CD8-positive, alpha-beta memory T cell (primary cell): ENCODE data around the gene SGSM1. TPM values are rescaled to one million over a fixed set of nuclear protein-coding genes. Genes with fewer than 3 reads are reported as not detected.

ENCODE experiments used
- CTCF ChIA-PET: fragments of 350-600 bp; sonication (Branson Sonifier 250); formaldehyde crosslinking; loops from one replicate; lab custom pipeline; 2021; ENCODE audit warnings: antibody characterized with exemption; lab: Charles Lee
- POLR2A ChIA-PET: fragments of 350-600 bp; sonication (Branson Sonifier 250); formaldehyde crosslinking; loops from one replicate; lab custom pipeline; 2021; ENCODE audit warnings: antibody characterized with exemption; lab: Charles Lee
- DNase-seq, 5 donors: peaks; one replicate each; pipeline versions ENCODE4 v3.0.0 to v3.0.0-alpha.2; 2020 to 2022; ENCODE audit warnings: mixed read lengths in 1 of 5
- H3K27ac ChIP-seq: one replicate; pipeline ENCODE4 v1.7.0; 2013; ENCODE audit warnings: low read depth, mild to moderate bottlenecking, low read length, moderate library complexity
- H3K27me3 ChIP-seq: 2 replicates; pipeline ENCODE4 v1.7.0; 2013; ENCODE audit warnings: low read length, mild to moderate bottlenecking; ENCODE audit not compliant: insufficient read depth, poor library complexity, severe bottlenecking
- H3K36me3 ChIP-seq: 2 replicates; pipeline ENCODE4 v1.7.0; 2013; ENCODE audit warnings: mild to moderate bottlenecking, low read length, moderate library complexity; ENCODE audit not compliant: insufficient read depth
- H3K4me1 ChIP-seq: 2 replicates; pipeline ENCODE4 v1.7.0; 2013; ENCODE audit warnings: mild to moderate bottlenecking, low read length, moderate library complexity; ENCODE audit not compliant: insufficient read depth
- H3K4me3 ChIP-seq: 2 replicates; pipeline ENCODE4 v1.7.0; 2013; ENCODE audit warnings: mild to moderate bottlenecking, low read length
- H3K9me3 ChIP-seq: 2 replicates; pipeline ENCODE4 v1.7.0; 2013; ENCODE audit warnings: mild to moderate bottlenecking, low read length
- H3K27ac Mint-ChIP-seq, 8 donors: one replicate each; pipeline ENCODE4 v1.8.0; 2020 to 2021; ENCODE audit warnings: mixed read lengths in 8 of 8, mild to moderate bottlenecking in 6 of 8, inconsistent platforms in 3 of 8, moderate library complexity in 3 of 8
- H3K27me3 Mint-ChIP-seq, 2 donors: one replicate each; pipeline ENCODE4 v1.8.0; 2020 to 2021; ENCODE audit warnings: mixed read lengths in 2 of 2, mild to moderate bottlenecking in 1 of 2, moderate library complexity in 1 of 2
- H3K36me3 Mint-ChIP-seq, 3 donors: one replicate each; pipeline ENCODE4 v1.8.0; 2020 to 2021; ENCODE audit warnings: mixed read lengths in 3 of 3, inconsistent platforms in 1 of 3, mild to moderate bottlenecking in 1 of 3
- H3K4me1 Mint-ChIP-seq, 3 donors: one replicate each; pipeline ENCODE4 v1.8.0; 2020 to 2021; ENCODE audit warnings: mixed read lengths in 3 of 3, inconsistent platforms in 1 of 3, mild to moderate bottlenecking in 1 of 3
- H3K4me3 Mint-ChIP-seq, 7 donors: one replicate each; pipeline ENCODE4 v1.8.0; 2020 to 2021; ENCODE audit warnings: mixed read lengths in 7 of 7, mild to moderate bottlenecking in 6 of 7, moderate library complexity in 4 of 7, inconsistent platforms in 2 of 7
- H3K9me3 Mint-ChIP-seq, 5 donors: one replicate each; pipeline ENCODE4 v1.8.0; 2020 to 2022; ENCODE audit warnings: mixed read lengths in 5 of 5, mild to moderate bottlenecking in 3 of 5, moderate library complexity in 2 of 5, inconsistent platforms in 1 of 5
- polyA plus RNA-seq: library from polyadenylated mRNA; unstranded; fragments of 300-500 nt; fragmentation: Illumina TruSeq; gene quantifications from one replicate; pipeline ENCODE4 v1.2.3, GENCODE V29; 2021
- total RNA-seq, 2 experiments: library from RNA; stranded (reverse); gene quantifications; one replicate each; pipeline ENCODE4 v1.2.3, GENCODE V29; 2021

Gene SGSM1
- total and polyA plus RNA-seq, 3 experiments from 2014 or later: 0.09 to 0.31 (median 0.28) TPM

DNA sequence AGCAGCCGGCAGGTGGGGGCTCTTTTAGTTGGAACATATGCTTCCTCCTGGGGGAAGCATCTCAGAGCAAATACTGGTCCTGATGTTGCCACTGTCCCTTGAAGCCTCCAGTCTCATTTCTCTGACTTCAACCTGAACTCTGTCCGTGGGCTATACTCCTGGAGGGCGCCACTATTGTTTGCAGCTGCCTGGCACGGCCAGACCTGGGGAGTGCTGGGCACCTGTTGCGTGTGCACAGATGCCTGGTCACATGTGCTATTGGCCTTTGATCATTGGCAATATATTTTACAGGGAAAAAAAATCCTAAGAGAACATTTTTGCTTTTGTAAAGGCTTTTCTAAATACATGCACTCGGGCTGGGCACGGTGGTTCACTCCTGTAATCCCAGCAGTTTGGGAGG is 122.3 kb downstream of the SGSM1 start:
- Histone ChIP-seq H3K27ac (no peak overlapping the region), H3K4me1 (no peaks in the 10 kb centered on the region), H3K9me3 (no peaks in the 10 kb centered on the region), H3K4me3 (no peak overlapping the region), H3K27me3 (no peaks in the 10 kb centered on the region), H3K36me3 (no peaks in the 10 kb centered on the region)
- no peak for DNase-seq
- CTCF ChIA-PET: interaction anchor here (1.3 kb wide), 1 partner anchor 10 kb away, joined by 4 read pairs; no protein-coding TSS in a partner anchor
- H3K4me1 Mint-ChIP-seq: peaks cover 0 to 1% (median 0%) of the 10 kb centered on the region in 3 donors
- H3K27ac Mint-ChIP-seq: no peak overlapping the region
- H3K4me3 Mint-ChIP-seq: no peak overlapping the region
- peaks cover 0 to 3% (median 0%) of the 10 kb centered on the region in 5 donors for H3K9me3 Mint-ChIP-seq
- no peaks in the 10 kb centered on the region for H3K36me3 Mint-ChIP-seq
- POLR2A ChIA-PET: no interaction called here
- H3K27me3 Mint-ChIP-seq: peaks cover 29% of the 10 kb centered on the region in 2 donors

DNA sequence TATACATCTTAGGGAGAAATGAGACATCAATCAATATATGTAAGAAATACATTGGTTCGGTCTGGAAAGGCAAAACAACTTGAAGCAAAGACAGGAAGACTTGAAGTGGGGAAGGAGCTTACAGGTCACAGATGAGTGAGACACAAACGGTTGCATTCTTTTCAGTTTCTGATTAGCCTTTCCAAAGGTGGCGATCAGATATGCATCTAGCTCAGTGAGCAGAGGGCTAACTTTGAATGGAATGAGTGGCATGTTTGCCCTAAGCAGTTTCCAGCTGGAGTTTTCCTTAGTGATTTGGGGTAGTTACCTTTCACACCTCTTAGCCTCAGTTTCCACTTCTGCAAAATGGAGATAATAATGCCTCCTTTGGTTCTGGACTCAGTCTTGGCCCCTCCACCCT is 124.7 kb downstream of the SGSM1 start:
- no peaks in the 10 kb centered on the region for H3K27me3 ChIP-seq
- no peaks in the 10 kb centered on the region for H3K36me3 ChIP-seq
- no peak for DNase-seq
- H3K4me3 ChIP-seq: no peak overlapping the region
- peaks cover 29 to 31% of the 10 kb centered on the region in 2 donors for H3K27me3 Mint-ChIP-seq
- H3K27ac Mint-ChIP-seq: no peak overlapping the region
- CTCF ChIA-PET: no interaction called here
- peaks cover 0 to 1% (median 0%) of the 10 kb centered on the region in 3 donors for H3K4me1 Mint-ChIP-seq
- H3K9me3 Mint-ChIP-seq: peaks cover 0 to 3% (median 0%) of the 10 kb centered on the region in 5 donors
- POLR2A ChIA-PET: no interaction called here
- no peaks in the 10 kb centered on the region for H3K4me1 ChIP-seq
- no peak overlapping the region for H3K27ac ChIP-seq
- H3K9me3 ChIP-seq: no peaks in the 10 kb centered on the region
- no peak overlapping the region for H3K4me3 Mint-ChIP-seq
- H3K36me3 Mint-ChIP-seq: no peaks in the 10 kb centered on the region

DNA sequence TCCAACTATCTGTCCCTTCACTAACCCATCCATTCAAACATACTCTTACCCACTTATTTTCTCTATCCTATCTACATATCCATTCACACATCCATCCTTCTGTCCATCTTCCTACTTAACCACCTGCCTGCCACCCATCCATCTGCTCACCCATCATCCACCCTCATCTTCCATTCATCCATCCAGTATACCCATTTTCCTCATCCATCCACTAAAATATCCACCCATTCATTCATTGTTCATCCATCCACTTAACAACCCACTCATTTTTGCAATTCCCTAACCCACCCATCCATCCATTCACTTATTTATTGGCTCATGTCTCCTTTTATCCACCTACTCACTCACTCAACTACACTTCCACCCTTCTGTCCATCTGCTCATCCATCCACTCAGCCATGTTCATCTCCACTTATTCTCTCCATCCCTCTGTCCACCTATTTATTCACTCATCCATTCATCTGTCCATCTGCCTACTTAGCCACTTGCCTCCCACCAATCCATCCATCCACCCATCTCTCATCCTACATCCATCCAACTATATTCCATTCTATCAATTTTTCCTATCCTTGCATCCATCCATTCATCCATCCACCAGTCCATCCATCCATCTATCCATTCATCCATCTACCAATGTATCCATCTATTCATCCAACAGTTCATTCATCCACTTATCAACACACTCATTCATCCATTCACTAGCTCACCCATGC is 129.9 kb downstream of the SGSM1 start:
- no peaks in the 10 kb centered on the region for H3K36me3 Mint-ChIP-seq
- no peak overlapping the region for H3K27ac Mint-ChIP-seq
- H3K4me3 ChIP-seq: no peak overlapping the region
- H3K9me3 ChIP-seq: no peaks in the 10 kb centered on the region
- no peaks in the 10 kb centered on the region for H3K4me1 ChIP-seq
- no peak for DNase-seq
- no peak overlapping the region for H3K27ac ChIP-seq
- H3K36me3 ChIP-seq: no peaks in the 10 kb centered on the region
- no peak overlapping the region for H3K4me3 Mint-ChIP-seq
- H3K4me1 Mint-ChIP-seq: no peaks in the 10 kb centered on the region
- H3K27me3 ChIP-seq: peaks cover 5% of the 10 kb centered on the region
- H3K9me3 Mint-ChIP-seq: no peaks in the 10 kb centered on the region
- ChIA-PET POLR2A (no interaction called here), CTCF (interaction anchor here (3.8 kb wide), 1 partner anchor 114 kb away, joined by 26 read pairs; no protein-coding TSS in a partner anchor)
- peaks cover 11 to 21% of the 10 kb centered on the region in 2 donors for H3K27me3 Mint-ChIP-seq

DNA sequence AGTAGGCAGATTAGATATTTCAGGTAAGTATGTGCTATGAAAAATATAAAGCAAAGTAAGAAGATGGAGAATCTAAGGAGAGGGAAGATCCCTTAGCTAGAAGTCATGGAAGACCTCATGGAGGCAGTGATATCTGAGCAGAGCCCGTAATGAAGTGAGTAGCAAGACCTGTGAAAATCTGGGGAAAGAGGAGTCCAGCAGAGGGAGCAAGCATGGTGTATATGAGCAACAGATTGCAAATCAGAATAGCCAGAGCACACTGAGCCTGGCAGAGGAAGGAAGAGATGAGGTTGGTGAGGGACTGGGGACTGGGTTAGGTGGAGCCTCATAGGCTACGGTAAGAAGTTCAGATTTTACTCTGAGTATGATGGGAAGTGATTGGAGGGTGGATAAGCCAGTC is 131.1 kb downstream of the SGSM1 start:
- no peak for DNase-seq
- Mint-ChIP-seq H3K27ac (no peak overlapping the region), H3K4me3 (no peak overlapping the region), H3K36me3 (no peaks in the 10 kb centered on the region), H3K4me1 (no peaks in the 10 kb centered on the region), H3K9me3 (no peaks in the 10 kb centered on the region), H3K27me3 (peaks cover 7 to 15% of the 10 kb centered on the region in 2 donors)
- no peak overlapping the region for H3K4me3 ChIP-seq
- H3K36me3 ChIP-seq: no peaks in the 10 kb centered on the region
- H3K4me1 ChIP-seq: no peaks in the 10 kb centered on the region
- ChIA-PET POLR2A (no interaction called here), CTCF (interaction anchor here (2.2 to 3.8 kb wide), 2 partner anchors 113 to 117 kb away, joined by 7 to 26 read pairs; no protein-coding TSS in a partner anchor)
- peaks cover 5% of the 10 kb centered on the region for H3K27me3 ChIP-seq
- H3K27ac ChIP-seq: no peak overlapping the region
- H3K9me3 ChIP-seq: no peaks in the 10 kb centered on the region

DNA sequence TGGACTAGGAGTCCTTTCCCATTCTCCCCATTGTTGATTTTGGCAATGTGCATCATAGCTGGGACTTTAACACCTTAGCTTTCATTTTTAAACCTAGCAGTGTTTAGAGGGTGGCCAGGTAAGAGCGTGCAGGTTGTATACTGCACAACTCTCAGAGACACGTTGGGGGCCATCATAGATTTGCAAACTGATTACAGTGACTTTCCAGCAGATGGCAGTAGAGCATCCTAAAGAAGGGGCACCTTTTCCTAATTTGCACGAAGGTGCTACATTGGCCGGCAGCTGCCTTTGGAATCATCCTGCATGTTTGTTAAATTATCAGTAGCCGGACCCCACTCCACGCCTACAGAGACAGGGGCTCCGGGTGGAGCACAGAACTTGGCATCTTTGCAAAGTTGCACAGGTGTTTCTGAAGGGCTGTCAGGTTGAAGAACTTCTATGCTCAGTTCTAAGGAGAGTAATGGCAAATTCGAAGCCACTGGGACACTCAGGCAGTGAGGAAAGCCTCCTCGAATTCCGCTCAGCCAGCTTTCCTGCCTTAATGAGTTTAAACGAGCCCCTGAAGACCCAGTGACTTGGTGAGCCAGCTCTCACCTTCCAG is 132.8 kb downstream of the SGSM1 start:
- H3K36me3 Mint-ChIP-seq: no peaks in the 10 kb centered on the region
- no peak overlapping the region for H3K27ac ChIP-seq
- ChIA-PET POLR2A (no interaction called here), CTCF (interaction anchor here (0.8 to 3.8 kb wide), 8 partner anchors 8 to 233 kb away, joined by 3 to 26 read pairs (median 4); no protein-coding TSS in a partner anchor)
- H3K27ac Mint-ChIP-seq: no peak overlapping the region
- H3K4me3 Mint-ChIP-seq: no peak overlapping the region
- peaks cover 8 to 11% of the 10 kb centered on the region in 2 donors for H3K27me3 Mint-ChIP-seq
- H3K4me1 ChIP-seq: no peaks in the 10 kb centered on the region
- H3K36me3 ChIP-seq: no peaks in the 10 kb centered on the region
- H3K4me3 ChIP-seq: no peak overlapping the region
- DNase-seq: peak in 3 of 5 donors; percentile 10 to 32 (median 28)
- no peaks in the 10 kb centered on the region for H3K4me1 Mint-ChIP-seq
- H3K9me3 ChIP-seq: no peaks in the 10 kb centered on the region
- peaks cover 5% of the 10 kb centered on the region for H3K27me3 ChIP-seq
- no peaks in the 10 kb centered on the region for H3K9me3 Mint-ChIP-seq

DNA sequence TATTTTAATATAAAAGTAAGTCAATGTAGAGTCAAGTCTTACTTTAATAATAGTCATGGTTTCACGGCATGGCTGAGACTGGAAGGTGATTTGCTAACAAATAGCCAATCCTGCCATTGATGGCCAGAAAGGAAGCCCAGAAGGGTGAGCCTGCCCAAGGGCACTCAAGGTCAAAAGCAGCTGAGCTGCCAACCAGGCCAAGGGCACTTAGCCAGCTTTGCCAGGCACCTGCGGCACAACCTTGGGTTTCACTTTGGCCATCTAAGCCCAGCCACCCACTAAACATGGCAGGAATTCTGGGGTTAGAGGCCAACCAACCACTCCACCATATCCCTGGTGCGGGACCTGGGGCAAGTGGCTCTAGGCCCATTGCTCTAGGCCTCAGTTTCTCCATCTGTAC is 136.3 kb downstream of the SGSM1 start:
- Histone ChIP-seq H3K27ac (no peak overlapping the region), H3K9me3 (no peaks in the 10 kb centered on the region), H3K4me3 (no peak overlapping the region), H3K4me1 (no peaks in the 10 kb centered on the region), H3K27me3 (peaks cover 5% of the 10 kb centered on the region), H3K36me3 (no peaks in the 10 kb centered on the region)
- no peak overlapping the region for H3K4me3 Mint-ChIP-seq
- H3K4me1 Mint-ChIP-seq: no peaks in the 10 kb centered on the region
- no peaks in the 10 kb centered on the region for H3K9me3 Mint-ChIP-seq
- ChIA-PET POLR2A (no interaction called here), CTCF (interaction anchor here (1.3 kb wide), 1 partner anchor 11 kb away, joined by 3 read pairs; no protein-coding TSS in a partner anchor)
- DNase-seq: no peak
- H3K27me3 Mint-ChIP-seq: peaks cover 9 to 30% of the 10 kb centered on the region in 2 donors
- no peaks in the 10 kb centered on the region for H3K36me3 Mint-ChIP-seq
- H3K27ac Mint-ChIP-seq: no peak overlapping the region

DNA sequence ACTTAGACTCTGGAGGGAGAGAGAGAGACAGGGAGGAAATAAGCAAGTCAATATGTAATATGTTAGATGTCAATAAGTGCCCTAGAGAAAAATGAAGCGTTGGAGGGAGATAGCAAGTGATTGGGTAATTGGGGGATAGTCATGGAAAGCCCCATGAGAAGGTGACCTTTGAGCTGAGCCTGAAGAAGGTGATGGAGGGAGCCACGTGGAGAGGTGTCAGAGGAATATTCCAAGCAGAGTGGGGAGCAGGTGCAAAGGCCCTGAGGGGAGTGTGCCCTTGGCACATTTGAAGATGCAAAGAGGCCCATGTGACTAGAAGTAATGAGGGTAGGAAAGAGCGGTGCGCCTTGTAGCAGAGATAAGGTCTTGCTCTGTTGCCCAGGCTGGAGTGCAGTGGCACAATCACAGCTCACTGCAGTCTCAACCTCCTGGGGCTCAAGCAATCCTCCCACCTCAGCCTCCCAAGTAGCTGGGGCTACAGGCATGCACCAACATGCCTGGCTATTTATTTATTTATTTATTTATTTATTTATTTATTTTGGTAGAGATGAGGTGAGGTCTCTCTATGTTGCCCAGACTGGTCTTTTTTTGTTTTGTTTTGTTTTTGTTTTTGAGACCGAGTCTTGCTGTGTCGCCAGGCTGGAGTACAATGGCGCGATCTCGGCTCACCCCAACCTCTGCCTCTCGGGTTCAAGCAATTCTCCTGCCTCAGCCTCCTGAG is 138.4 kb downstream of the SGSM1 start:
- DNase-seq: no peak
- no peak overlapping the region for H3K27ac Mint-ChIP-seq
- no peaks in the 10 kb centered on the region for H3K4me1 Mint-ChIP-seq

DNA sequence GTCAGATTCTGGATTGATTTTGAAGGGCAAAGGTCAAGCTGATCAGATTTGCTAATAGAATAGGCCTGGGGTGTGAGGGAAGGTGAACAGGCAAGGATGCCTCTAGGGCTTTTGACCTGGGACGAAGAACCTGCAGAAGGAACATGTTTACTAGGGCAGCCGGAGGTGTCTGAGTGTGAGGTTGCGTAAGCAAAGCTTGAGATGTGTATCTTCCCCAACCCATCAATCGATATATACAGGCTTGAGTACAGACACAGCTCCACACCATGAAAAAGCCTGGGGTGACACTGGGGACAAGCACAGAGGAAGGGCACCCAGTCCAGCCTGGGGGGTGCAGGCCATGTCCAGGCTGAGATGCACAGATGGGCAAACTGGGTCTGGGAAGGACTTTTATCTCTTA is 139.4 kb downstream of the SGSM1 start:
- no peaks in the 10 kb centered on the region for H3K36me3 Mint-ChIP-seq
- no peak overlapping the region for H3K27ac ChIP-seq
- no peaks in the 10 kb centered on the region for H3K36me3 ChIP-seq
- no peaks in the 10 kb centered on the region for H3K9me3 Mint-ChIP-seq
- H3K9me3 ChIP-seq: no peaks in the 10 kb centered on the region
- peaks cover 12 to 57% of the 10 kb centered on the region in 2 donors for H3K27me3 Mint-ChIP-seq
- CTCF ChIA-PET: no interaction called here
- H3K4me1 Mint-ChIP-seq: peaks cover 5 to 10% (median 7%) of the 10 kb centered on the region in 3 donors
- peaks cover under 1% of the 10 kb centered on the region for H3K27me3 ChIP-seq
- H3K4me3 ChIP-seq: no peak overlapping the region
- H3K4me1 ChIP-seq: no peaks in the 10 kb centered on the region
- DNase-seq: no peak
- POLR2A ChIA-PET: no interaction called here
- H3K4me3 Mint-ChIP-seq: no peak overlapping the region
- H3K27ac Mint-ChIP-seq: no peak overlapping the region

More for the DNA sequence above, 138.4 kb downstream of the SGSM1 start:
- no peaks in the 10 kb centered on the region for H3K4me1 ChIP-seq
- H3K36me3 Mint-ChIP-seq: no peaks in the 10 kb centered on the region
- no peak overlapping the region for H3K4me3 Mint-ChIP-seq
- no peak overlapping the region for H3K27ac ChIP-seq
- CTCF ChIA-PET: no interaction called here
- POLR2A ChIA-PET: no interaction called here
- no peaks in the 10 kb centered on the region for H3K36me3 ChIP-seq
- H3K9me3 ChIP-seq: no peaks in the 10 kb centered on the region
- peaks cover 14 to 46% of the 10 kb centered on the region in 2 donors for H3K27me3 Mint-ChIP-seq
- no peaks in the 10 kb centered on the region for H3K9me3 Mint-ChIP-seq
- no peak overlapping the region for H3K4me3 ChIP-seq
- no peaks in the 10 kb centered on the region for H3K27me3 ChIP-seq
